ENCODE data around the gene ZNF236. TPM values are rescaled to one million over a fixed set of nuclear protein-coding genes. Genes with fewer than 3 reads are reported as not detected.

Gene ZNF236
- total RNA-seq, 2 donors from 2014 or later: 8.3 to 29.0 TPM

DNA sequence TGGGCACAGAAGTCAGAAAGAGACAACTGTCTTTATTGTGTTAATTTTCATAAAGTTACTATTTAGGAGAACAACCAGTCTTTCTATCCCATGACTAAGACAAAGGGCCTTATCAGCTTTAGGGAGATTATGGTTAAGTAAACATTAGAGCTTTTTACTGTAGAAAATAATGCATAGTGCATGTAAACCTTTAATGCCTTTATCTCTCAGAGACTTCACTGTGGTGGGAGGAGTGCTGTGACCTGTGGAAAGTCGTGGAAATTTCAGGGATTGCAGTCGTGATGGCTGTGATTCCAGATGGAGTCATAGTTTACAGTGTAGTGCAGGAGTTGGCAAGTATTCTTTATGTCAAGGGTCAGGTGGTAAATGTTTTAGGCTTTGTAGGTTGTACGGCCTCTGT lies 15.8 kb downstream of the ZNF236 start:
- Histone ChIP-seq H3K4me3 (no peak overlapping the region), H3K27ac (no peak overlapping the region), H3K36me3 (no peaks in the 10 kb centered on the region), H3K27me3 (replicated peaks; ENCODE audit: insufficient read depth) (no peaks in the 10 kb centered on the region), H3K4me1 (replicated peaks) (no peaks in the 10 kb centered on the region), H3K9me3 (no peaks in the 10 kb centered on the region)
- TF ChIP-seq POLR2A (IDR thresholded peaks at IDR 0.05) (no peak), CTCF (IDR thresholded peaks at IDR 0.05) (no peak), POLR2AphosphoS5 (IDR thresholded peaks at IDR 0.05) (no peak)
- 52% methylated on average over 3 of the region's 3 CpGs for WGBS
- intact Hi-C loops (cut with DNase I): no loop called here
- no peak for DNase-seq (ENCODE audit: low spot score)

DNA sequence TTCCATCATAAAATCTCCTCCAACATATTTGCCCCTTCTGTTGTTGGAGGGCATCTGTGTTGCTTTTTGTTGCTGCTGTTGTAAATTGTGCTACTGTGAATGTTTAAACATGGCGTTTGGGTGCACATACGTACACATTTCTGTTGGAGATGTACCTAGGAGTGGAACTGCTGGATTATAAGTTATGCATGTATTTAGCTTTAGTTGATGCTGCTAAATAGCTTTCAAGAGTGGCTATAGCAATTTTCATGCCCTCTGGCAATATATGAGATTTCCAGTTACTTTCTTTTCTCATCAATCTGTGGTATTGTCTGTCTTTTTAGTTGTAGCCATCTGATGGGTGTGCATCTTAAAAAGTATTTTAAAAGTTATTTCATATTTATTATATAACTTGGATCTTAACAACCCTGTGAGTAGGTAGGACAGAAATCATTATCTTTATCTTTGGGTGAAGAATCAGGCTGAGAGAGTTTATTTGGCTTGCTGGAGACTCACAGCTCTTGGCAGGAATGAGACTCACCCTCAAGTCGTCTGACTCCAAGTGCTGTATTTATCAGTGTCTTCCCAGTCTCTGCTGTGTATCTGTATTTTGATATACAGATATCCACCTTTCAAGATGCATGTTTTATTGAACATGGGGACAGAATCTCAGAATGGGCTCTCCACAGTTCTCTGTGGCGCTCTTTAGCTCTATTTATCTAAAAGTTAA lies 16.9 kb downstream of the ZNF236 start:
- H3K9me3 ChIP-seq: no peaks in the 10 kb centered on the region
- H3K4me1 ChIP-seq (replicated peaks): no peaks in the 10 kb centered on the region
- intact Hi-C loops (cut with DNase I): no loop called here
- no peaks in the 10 kb centered on the region for H3K36me3 ChIP-seq
- WGBS: 61% methylated on average over 4 of the region's 4 CpGs
- H3K27ac ChIP-seq: no peak overlapping the region
- no peak for TF ChIP-seq CTCF (IDR thresholded peaks at IDR 0.05)
- no peak for TF ChIP-seq POLR2A (IDR thresholded peaks at IDR 0.05)
- TF ChIP-seq POLR2AphosphoS5 (IDR thresholded peaks at IDR 0.05): no peak
- no peak overlapping the region for H3K4me3 ChIP-seq
- no peaks in the 10 kb centered on the region for H3K27me3 ChIP-seq (replicated peaks; ENCODE audit: insufficient read depth)
- DNase-seq (ENCODE audit: low spot score): no peak

- DNase-seq (ENCODE audit: low spot score): no peak
- Histone ChIP-seq H3K9me3 (no peaks in the 10 kb centered on the region), H3K27me3 (replicated peaks; ENCODE audit: insufficient read depth) (no peaks in the 10 kb centered on the region), H3K27ac (peak overlapping the region; percentile 42 to 45), H3K4me1 (replicated peaks) (no peaks in the 10 kb centered on the region), H3K36me3 (no peaks in the 10 kb centered on the region), H3K4me3 (no peak overlapping the region)
- TF ChIP-seq POLR2AphosphoS5 (IDR thresholded peaks at IDR 0.05): peak; percentile 15
- TF ChIP-seq POLR2A (IDR thresholded peaks at IDR 0.05): no peak
- TF ChIP-seq CTCF (IDR thresholded peaks at IDR 0.05): no peak
- 26% methylated on average over 6 of the region's 6 CpGs for WGBS
- intact Hi-C loops (cut with DNase I): no loop called here
Observed at GRCh38 chr18:76842837-76843530, 20.6 kb downstream of the ZNF236 start.

DNA sequence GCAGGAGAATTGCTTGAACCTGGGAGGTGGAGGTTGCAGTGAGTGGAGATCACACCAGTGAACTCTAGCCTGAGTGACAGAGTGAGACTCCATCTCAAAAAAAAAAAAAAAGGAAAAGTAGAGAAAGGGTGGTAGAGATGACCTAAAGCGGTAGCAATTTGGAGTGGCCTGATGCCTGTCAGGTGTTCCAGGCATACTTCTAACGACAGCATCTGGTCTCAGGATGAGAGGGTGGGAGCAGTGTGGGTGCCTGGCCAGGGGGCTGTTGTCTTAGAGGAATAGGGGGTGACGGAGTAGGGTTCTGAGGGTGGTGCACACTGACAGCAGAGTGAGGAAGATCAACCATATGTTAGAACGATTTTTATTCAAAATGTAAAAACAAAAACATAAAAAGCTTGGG lies 21.8 kb downstream of the ZNF236 start:
- Histone ChIP-seq H3K4me1 (replicated peaks) (no peaks in the 10 kb centered on the region), H3K9me3 (no peaks in the 10 kb centered on the region), H3K27ac (no peak overlapping the region), H3K4me3 (no peak overlapping the region), H3K27me3 (replicated peaks; ENCODE audit: insufficient read depth) (no peaks in the 10 kb centered on the region), H3K36me3 (no peaks in the 10 kb centered on the region)
- WGBS: 78% methylated on average over 4 of the region's 4 CpGs
- no peak for DNase-seq (ENCODE audit: low spot score)
- TF ChIP-seq CTCF (IDR thresholded peaks at IDR 0.05) (no peak), POLR2A (IDR thresholded peaks at IDR 0.05) (no peak), POLR2AphosphoS5 (IDR thresholded peaks at IDR 0.05) (no peak)
- intact Hi-C loops (cut with DNase I): no loop called here
